ENCODE measurements around the gene SLC41A3.

DNA sequence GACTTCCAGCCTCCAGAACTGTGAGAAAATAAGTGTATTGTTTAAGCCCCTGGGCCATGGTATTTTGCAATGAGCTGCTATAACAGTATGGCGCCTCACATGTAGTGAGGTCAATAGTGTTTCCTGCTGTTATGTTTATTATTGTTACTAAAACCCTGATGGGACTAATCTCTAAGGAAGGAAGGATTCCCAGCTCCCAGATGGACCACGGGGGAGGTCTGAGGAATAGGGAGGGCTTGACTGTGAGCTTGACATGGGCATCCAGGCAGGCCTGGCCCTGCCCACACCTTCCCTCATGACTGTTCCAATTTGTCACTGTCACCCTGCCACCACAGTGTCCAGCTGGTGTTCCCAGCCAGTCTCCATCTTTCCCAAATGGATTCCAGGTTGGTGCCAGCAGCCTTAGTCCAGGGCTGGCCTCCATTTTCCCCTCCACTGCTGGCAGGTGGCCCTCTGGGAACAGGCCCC, 14.5 kb upstream of the SLC41A3 start:
- no peak for TF ChIP-seq CTCF (IDR thresholded peaks at IDR 0.05)
- TF ChIP-seq POLR2A (IDR thresholded peaks at IDR 0.05), result no peak

Measured in heart left ventricle (tissue), 13 donors.